Muscle of leg (tissue), 11 donors: ENCODE data around the gene JAML. TPM values are rescaled to one million over a fixed set of nuclear protein-coding genes. Genes with fewer than 3 reads are reported as not detected.

Experiments used
- DNase-seq: peaks from one replicate; pipeline ENCODE4 v3.0.0; 2013
- H3K27ac ChIP-seq: one replicate; pipeline ENCODE4 v1.5.1; 2013; ENCODE audit warnings: mild to moderate bottlenecking, low read length, control low read depth
- H3K27me3 ChIP-seq: one replicate; pipeline ENCODE4 v1.6.1; 2013; ENCODE audit warnings: low read length; ENCODE audit not compliant: control insufficient read depth, insufficient read depth
- H3K36me3 ChIP-seq: one replicate; pipeline ENCODE4 v1.6.1; 2013; ENCODE audit warnings: low read length; ENCODE audit not compliant: control insufficient read depth, insufficient read depth
- H3K4me1 ChIP-seq: one replicate; pipeline ENCODE4 v1.6.1; 2013; ENCODE audit warnings: low read length; ENCODE audit not compliant: control insufficient read depth, insufficient read depth
- H3K4me3 ChIP-seq: one replicate; pipeline ENCODE4 v1.5.1; 2013; ENCODE audit warnings: low read length, control low read depth
- H3K9me3 ChIP-seq: replicated peaks from 2 replicates; pipeline ENCODE4 v1.6.1; 2013; ENCODE audit warnings: low read depth, low read length; ENCODE audit not compliant: control insufficient read depth
- WGBS: methylation state at CpG from one replicate; pipeline ENCODE4 v1.1.5; 2013; ENCODE audit warnings: missing lambda C conversion rate; ENCODE audit not compliant: insufficient coverage; 5-methylcytosine and 5-hydroxymethylcytosine counted together
- polyA plus RNA-seq, 8 donors: library from polyadenylated mRNA; unstranded; fragments of 120-200 nt; gene quantifications; one replicate each; pipeline versions ENCODE4 v1.2.1 to v1.2.3, GENCODE V29; 2013; ENCODE audit warnings: inconsistent platforms in 1 of 8, low replicate concordance in 1 of 8; ENCODE audit not compliant: insufficient read length in 8 of 8, insufficient read depth in 1 of 8
- total RNA-seq: library from RNA; stranded (reverse); fragments of 120-200 nt; gene quantifications from one replicate; pipeline ENCODE4 v1.2.4, GENCODE V29; 2013

The JAML gene
- total and polyA plus RNA-seq, 9 donors = 1.2 to 5.3 (median 2.3) TPM

GRCh38 chr11:118260353-118260752, 35.5 kb upstream of the JAML start:
- no peak overlapping the region for H3K27ac ChIP-seq
- no CpG with 5 or more reads among the region's 3 CpGs for WGBS
- no peak overlapping the region for H3K4me3 ChIP-seq
- peaks cover 5% of the 10 kb centered on the region for H3K4me1 ChIP-seq
- H3K27me3 ChIP-seq = peaks cover 34% of the 10 kb centered on the region
- H3K36me3 ChIP-seq = no peaks in the 10 kb centered on the region
- H3K9me3 ChIP-seq = no peaks in the 10 kb centered on the region
- DNase-seq = no peak

DNA sequence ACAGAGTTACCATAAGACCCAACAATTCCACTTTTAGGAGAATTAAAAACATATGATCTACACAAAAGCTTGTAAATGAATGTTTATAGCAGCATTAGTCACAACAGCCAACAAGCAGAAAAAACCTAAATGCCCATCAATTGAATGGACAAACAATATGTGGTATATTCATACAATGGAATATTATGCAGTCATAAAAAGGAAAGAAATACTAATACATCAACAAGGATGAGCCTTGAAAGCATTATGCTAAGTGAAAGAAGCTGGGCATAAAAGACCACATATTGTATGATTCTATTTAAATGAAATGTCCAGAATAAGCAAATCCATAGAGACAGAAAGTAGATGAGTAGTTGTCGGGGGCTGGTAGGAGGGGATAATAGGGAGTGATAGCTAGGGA, 34.3 kb upstream of the JAML start:
- 100% methylated on average over 1 of the region's 1 CpG for WGBS
- Histone ChIP-seq H3K27ac (no peak overlapping the region), H3K4me3 (no peak overlapping the region), H3K4me1 (peaks cover 3% of the 10 kb centered on the region), H3K36me3 (no peaks in the 10 kb centered on the region), H3K9me3 (no peaks in the 10 kb centered on the region), H3K27me3 (peaks cover 24% of the 10 kb centered on the region)
- no peak for DNase-seq

DNA sequence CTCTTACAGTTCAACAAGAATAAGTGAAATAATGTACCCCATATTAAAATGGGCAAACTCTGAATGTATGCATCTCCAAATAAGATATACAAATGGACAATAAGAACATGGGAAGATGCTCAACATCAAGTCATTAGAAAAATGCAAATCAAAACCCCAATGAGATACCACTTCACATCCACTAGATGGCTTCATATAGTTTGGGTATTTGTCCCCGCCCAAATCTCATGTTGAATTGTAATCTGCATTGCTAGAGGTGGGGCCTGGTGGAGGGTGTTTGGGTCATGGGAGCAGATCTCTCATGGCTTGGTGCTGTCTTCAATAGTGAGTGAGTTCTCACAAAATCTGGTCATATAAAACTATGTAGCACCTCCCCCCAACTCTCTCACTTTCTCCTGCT, 33.6 kb upstream of the JAML start:
- no peaks in the 10 kb centered on the region for H3K4me1 ChIP-seq
- H3K4me3 ChIP-seq = no peak overlapping the region
- no peak overlapping the region for H3K27ac ChIP-seq
- no peak for DNase-seq
- H3K27me3 ChIP-seq = peaks cover 17% of the 10 kb centered on the region
- WGBS = no CpG with 5 or more reads among the region's 1 CpG
- no peaks in the 10 kb centered on the region for H3K36me3 ChIP-seq
- no peaks in the 10 kb centered on the region for H3K9me3 ChIP-seq

- Histone ChIP-seq H3K4me1 (peaks cover 3% of the 10 kb centered on the region), H3K4me3 (no peak overlapping the region), H3K27me3 (peaks cover 22% of the 10 kb centered on the region), H3K9me3 (peaks cover 2% of the 10 kb centered on the region), H3K36me3 (no peaks in the 10 kb centered on the region), H3K27ac (no peak overlapping the region)
- WGBS = 0% methylated on average over 1 of the region's 3 CpGs
- DNase-seq = no peak
Observed at GRCh38 chr11:118252688-118253087, 27.9 kb upstream of the JAML start.

GRCh38 chr11:118251858-118252652, 27.2 kb upstream of the JAML start, which contains the start of gene MPZL3:
Gene MPZL3, minus strand, starts transcription at chr11:118252365. Its CDS starts 71 bp downstream, at chr11:118252294.
- H3K9me3 ChIP-seq = peaks cover 2% of the 10 kb centered on the region
- 0% methylated on average over 24 of the region's 33 CpGs for WGBS
- peaks cover 3% of the 10 kb centered on the region for H3K4me1 ChIP-seq
- no peaks in the 10 kb centered on the region for H3K36me3 ChIP-seq
- H3K27me3 ChIP-seq = peaks cover 25% of the 10 kb centered on the region
- peak within 1 kb of the TSS; percentile 82 for H3K4me3 ChIP-seq
- H3K27ac ChIP-seq = peak within 1 kb of the TSS; percentile 70
- DNase-seq = peak; percentile 86

DNA sequence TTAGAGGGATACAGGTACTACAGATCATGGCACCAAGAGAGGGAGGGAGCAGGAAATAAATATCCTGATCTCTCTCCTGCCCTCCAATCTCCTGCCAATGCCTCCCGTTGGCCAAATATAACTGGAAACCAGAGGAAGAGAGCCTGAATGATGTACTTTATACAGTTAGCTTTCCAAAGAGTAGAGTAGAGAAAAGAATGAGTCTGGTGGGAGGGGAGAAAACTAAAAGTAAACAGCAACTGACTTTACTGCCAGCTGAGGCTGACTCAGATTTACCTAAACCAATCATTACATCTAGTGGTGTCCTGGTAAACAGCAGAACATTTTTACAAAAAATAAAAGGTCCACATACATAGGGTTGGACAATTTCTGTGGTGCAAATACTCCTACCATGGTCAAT, 22.2 kb upstream of the JAML start:
- no CpG with 5 or more reads among the region's 1 CpG for WGBS
- no peak for DNase-seq
- Histone ChIP-seq H3K4me1 (peaks cover 3% of the 10 kb centered on the region), H3K9me3 (peaks cover 2% of the 10 kb centered on the region), H3K27ac (no peak overlapping the region), H3K36me3 (no peaks in the 10 kb centered on the region), H3K27me3 (peaks cover 35% of the 10 kb centered on the region), H3K4me3 (no peak overlapping the region)

DNA sequence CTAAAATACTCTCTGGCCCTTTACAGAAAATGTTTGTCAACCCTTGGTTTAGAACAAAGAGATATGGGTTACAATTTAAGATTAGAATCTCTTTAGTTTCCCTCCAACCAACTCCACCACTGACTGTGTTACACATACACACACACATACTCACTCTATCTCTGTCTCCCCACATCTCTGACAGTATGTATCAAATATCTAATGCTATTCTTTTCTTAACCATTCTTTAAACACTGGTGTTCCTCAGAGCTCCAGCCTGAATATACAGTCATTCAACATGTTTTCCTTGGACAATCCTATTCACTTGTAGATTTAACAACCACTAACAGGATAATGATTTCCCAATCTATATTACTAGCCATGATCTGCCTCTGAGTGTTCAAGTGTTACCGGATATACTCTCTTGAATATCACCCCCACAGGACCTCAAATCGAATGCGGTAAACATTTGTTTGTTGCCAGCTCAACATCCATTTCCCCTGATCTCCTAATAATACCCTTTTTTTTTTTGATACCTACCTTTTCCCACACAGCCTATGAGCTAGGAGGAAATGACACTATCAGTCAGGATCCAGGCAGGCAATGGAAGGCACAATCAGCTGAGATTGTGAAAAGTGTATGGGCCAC, 21.2 kb upstream of the JAML start:
- peaks cover 34% of the 10 kb centered on the region for H3K27me3 ChIP-seq
- H3K27ac ChIP-seq = no peak overlapping the region
- H3K36me3 ChIP-seq = no peaks in the 10 kb centered on the region
- H3K4me1 ChIP-seq = no peaks in the 10 kb centered on the region
- no peak overlapping the region for H3K4me3 ChIP-seq
- H3K9me3 ChIP-seq = peaks cover 2% of the 10 kb centered on the region
- 86% methylated on average over 3 of the region's 3 CpGs for WGBS
- DNase-seq = no peak

DNA sequence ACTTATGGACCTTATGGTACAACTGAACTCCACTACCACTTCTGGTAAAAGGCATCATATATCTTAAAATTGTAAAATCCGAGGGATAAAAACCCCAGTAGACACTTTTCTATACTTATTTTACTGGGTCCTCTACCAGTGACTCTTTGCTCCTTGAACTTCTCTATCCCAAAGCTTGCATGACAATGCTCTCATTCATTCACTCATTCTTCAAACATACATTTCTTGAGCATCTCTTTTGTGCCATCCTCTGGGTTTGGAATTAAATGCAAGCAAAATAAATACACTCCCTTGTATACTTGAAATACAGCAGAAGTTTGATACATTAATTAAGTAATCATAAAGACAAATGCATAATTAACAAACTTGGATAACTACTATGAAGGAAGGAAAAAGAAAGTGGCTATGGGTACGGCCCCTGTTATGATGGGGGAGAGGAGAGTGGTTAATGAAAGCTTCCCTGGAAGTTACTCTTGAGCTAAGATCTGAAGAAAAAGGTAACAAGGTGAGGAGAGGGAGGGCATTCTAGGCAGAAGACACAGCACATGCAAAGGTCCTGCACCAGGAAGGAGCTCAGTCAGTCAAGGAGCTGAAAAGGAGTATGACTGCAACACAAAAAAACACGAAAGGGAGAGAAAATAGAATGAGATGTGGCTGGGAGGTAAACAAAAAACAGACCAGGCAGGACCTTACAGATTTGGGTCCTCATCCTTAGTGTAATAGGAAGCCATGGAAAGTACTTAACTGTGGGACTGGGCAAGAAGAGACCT, 19.4 kb upstream of the JAML start:
- DNase-seq = no peak
- Histone ChIP-seq H3K4me3 (no peak overlapping the region), H3K27me3 (peaks cover 33% of the 10 kb centered on the region), H3K36me3 (no peaks in the 10 kb centered on the region), H3K9me3 (no peaks in the 10 kb centered on the region), H3K4me1 (no peaks in the 10 kb centered on the region), H3K27ac (no peak overlapping the region)
- 64% methylated on average over 3 of the region's 3 CpGs for WGBS

- no peak overlapping the region for H3K4me3 ChIP-seq
- H3K27ac ChIP-seq = no peak overlapping the region
- no peaks in the 10 kb centered on the region for H3K4me1 ChIP-seq
- no peaks in the 10 kb centered on the region for H3K9me3 ChIP-seq
- H3K36me3 ChIP-seq = no peaks in the 10 kb centered on the region
- DNase-seq = no peak
- 67% methylated on average over 7 of the region's 8 CpGs for WGBS
- peaks cover 31% of the 10 kb centered on the region for H3K27me3 ChIP-seq
Observed at GRCh38 chr11:118243161-118243560, 18.4 kb upstream of the JAML start.

DNA sequence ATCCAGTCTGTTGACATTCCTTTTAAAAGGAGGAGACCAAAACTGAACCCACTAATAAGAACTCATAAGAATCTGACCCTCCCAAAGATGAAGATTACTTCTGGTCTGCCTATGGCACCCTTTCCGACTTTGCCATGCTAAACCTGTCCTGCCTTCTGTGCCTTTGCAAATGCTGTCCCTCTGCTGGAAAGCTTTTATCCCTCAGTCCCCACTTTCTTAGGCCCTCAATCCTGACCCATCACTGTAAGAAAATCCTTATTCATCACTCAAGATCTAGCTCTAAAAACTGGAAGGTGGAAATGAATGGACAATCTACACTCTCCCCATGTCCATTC, 16.9 kb upstream of the JAML start:
- no peak overlapping the region for H3K27ac ChIP-seq
- 75% methylated on average over 1 of the region's 1 CpG for WGBS

More for the DNA sequence above, 16.9 kb upstream of the JAML start:
- H3K4me3 ChIP-seq = no peak overlapping the region
- H3K4me1 ChIP-seq = no peaks in the 10 kb centered on the region
- no peaks in the 10 kb centered on the region for H3K9me3 ChIP-seq
- no peaks in the 10 kb centered on the region for H3K36me3 ChIP-seq
- peaks cover 21% of the 10 kb centered on the region for H3K27me3 ChIP-seq
- DNase-seq = no peak
